K562 (cell line): ENCODE data around the gene TEX54. TPM values are rescaled to one million over a fixed set of nuclear protein-coding genes. Genes with fewer than 3 reads are reported as not detected.
A peak's percentile ranks its signal among the peaks of the same experiment; 100 is the strongest.

Source experiments
- CHD2 ChIP-seq: IDR thresholded peaks from 2 replicates; pipeline ENCODE4 v1.6.1; 2011; ENCODE audit warnings: low read depth, low read length
- DDX20 ChIP-seq: fragments of 450-650 bp; IDR thresholded peaks from 2 replicates; pipeline ENCODE4 v1.6.1; 2016; ENCODE audit warnings: missing genetic modification characterization, low read depth, mild to moderate bottlenecking, missing compliant biosample characterization, moderate library complexity
- MYNN ChIP-seq, 2 experiments: sonication (generic); formaldehyde crosslinking in 1 of 2; IDR thresholded peaks; 2 replicates each; pipeline versions ENCODE4 v1.5.0 to v1.6.1; 2016 to 2020; ENCODE audit warnings: antibody characterized with exemption in 1 of 2, missing genetic modification reagents in 1 of 2
- RBM14 ChIP-seq: fragments of 200-400 bp; formaldehyde crosslinking; IDR thresholded peaks from 2 replicates; pipeline ENCODE4 v1.6.1; 2018; ENCODE audit warnings: low read depth, mild to moderate bottlenecking, low read length, moderate library complexity, borderline replicate concordance; ENCODE audit not compliant: insufficient read depth
- SMAD4 ChIP-seq: fragments of 250-450 bp; sonication (Bioruptor Pico); conservative IDR thresholded peaks from 2 replicates; pipeline ENCODE4 v1.8.0; 2021; ENCODE audit warnings: inconsistent platforms, mild to moderate bottlenecking, moderate library complexity
- SMARCB1 ChIP-seq: IDR thresholded peaks from 2 replicates; pipeline ENCODE4 v1.6.1; 2011; ENCODE audit warnings: improper control_type of control experiment, low read depth; ENCODE audit not compliant: insufficient read length
- ZBTB2 ChIP-seq: fragments of 450-650 bp; IDR thresholded peaks from 2 replicates; pipeline ENCODE4 v1.6.1; 2016; ENCODE audit warnings: antibody characterized with exemption
- ZNF224 ChIP-seq: sonication (generic); formaldehyde crosslinking; IDR thresholded peaks from 2 replicates; pipeline ENCODE4 v1.8.0; 2022; ENCODE audit warnings: mild to moderate bottlenecking, missing genetic modification reagents
- ZNF274 ChIP-seq: IDR thresholded peaks from 2 replicates; pipeline ENCODE4 v1.6.1; 2011; ENCODE audit warnings: low read depth, mild to moderate bottlenecking, low read length, moderate library complexity, borderline replicate concordance
- ZNF586 ChIP-seq: fragments of 450-650 bp; formaldehyde crosslinking; conservative IDR thresholded peaks from 2 replicates; pipeline ENCODE4 v1.4.0; 2020; ENCODE audit warnings: mild to moderate bottlenecking, moderate library complexity
- polyA plus RNA-seq, 8 experiments: library from polyadenylated mRNA; depleted of rRNA in 4 of 8; stranded (reverse) in 5 of 8; unstranded in 3 of 8; fragments of >200 nt; fragmentation: Nextera tagmentation in 2 of 8; fragmentation: Illumina TruSeq in 1 of 8; extraction: Ambion mirVana in 2 of 8; extraction: Trizol in 1 of 8; gene quantifications; 2 replicates each; pipeline versions ENCODE4 v1.2.1 to v1.2.3, GENCODE V29; 2011 to 2014; ENCODE audit warnings: inconsistent platforms in 1 of 8, missing spikeins in 1 of 8
- total RNA-seq, 7 experiments: library from RNA; depleted of rRNA in 6 of 7; stranded (reverse); fragments of >200 nt in 6 of 7; fragmentation: Illumina TruSeq in 2 of 7; extraction: Trizol in 2 of 7; gene quantifications; 2 replicates each; pipeline versions ENCODE4 v1.2.1 to v1.2.3, GENCODE V29; 2011 to 2021; ENCODE audit warnings: low replicate concordance in 1 of 7

The TEX54 gene
- total and polyA plus RNA-seq, 9 of the 15 experiments (the other 6 are each of a cell fraction or from before 2014, with no cell fraction given) = not detected

DNA sequence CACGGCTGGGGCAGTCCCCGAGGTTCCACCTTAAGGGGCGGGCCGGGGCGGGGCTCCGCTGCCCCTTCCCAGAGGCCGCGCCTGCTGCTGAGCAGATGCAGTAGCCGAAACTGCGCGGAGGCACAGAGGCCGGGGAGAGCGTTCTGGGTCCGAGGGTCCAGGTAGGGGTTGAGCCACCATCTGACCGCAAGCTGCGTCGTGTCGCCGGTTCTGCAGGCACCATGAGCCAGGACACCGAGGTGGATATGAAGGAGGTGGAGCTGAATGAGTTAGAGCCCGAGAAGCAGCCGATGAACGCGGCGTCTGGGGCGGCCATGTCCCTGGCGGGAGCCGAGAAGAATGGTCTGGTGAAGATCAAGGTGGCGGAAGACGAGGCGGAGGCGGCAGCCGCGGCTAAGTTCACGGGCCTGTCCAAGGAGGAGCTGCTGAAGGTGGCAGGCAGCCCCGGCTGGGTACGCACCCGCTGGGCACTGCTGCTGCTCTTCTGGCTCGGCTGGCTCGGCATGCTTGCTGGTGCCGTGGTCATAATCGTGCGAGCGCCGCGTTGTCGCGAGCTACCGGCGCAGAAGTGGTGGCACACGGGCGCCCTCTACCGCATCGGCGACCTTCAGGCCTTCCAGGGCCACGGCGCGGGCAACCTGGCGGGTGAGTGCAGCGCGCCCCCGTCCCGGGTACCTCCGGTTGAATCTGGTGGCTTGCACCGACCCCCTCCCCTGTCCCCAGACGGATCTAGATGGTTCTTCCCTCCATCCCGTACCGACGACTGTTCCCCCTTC, 48.4 kb upstream of the TEX54 start, which contains the start of gene SLC3A2 (continued):
- TF ChIP-seq SMARCB1 (no peak), DDX20 (tag) (no peak), ZNF224 (no peak), ZNF586 (no peak), CHD2 (peak; percentile 67), ZNF274 (no peak), ZBTB2 (no peak), MYNN (IDR thresholded peaks at IDR 0.05) (peak; percentile 32; the same call in 1 of the 2 replicates), MYNN (CRISPR knock-in tag; IDR thresholded peaks at IDR 0.05) (no peak), RBM14 (peak; percentile 90; the same call in 1 of the 2 replicates), SMAD4 (CRISPR knock-in tag) (peak; percentile 83)
